ENCODE measurements around the gene OTULIN. TPM values are rescaled to one million over a fixed set of nuclear protein-coding genes. Genes with fewer than 3 reads are reported as not detected.

Gene OTULIN
- total RNA-seq, 3 donors from 2014 or later, result 46.4 to 64.8 (median 50.1) TPM

- no peak for ATAC-seq
- no peak overlapping the region for H3K4me3 Mint-ChIP-seq
- H3K36me3 Mint-ChIP-seq (ENCODE audit: insufficient read depth), result peaks cover 58% of the 10 kb centered on the region
- no peak for DNase-seq
- H3K9me3 Mint-ChIP-seq, result no peaks in the 10 kb centered on the region
- H3K4me1 Mint-ChIP-seq (ENCODE audit: low read depth), result peaks cover 38% of the 10 kb centered on the region
- no peaks in the 10 kb centered on the region for H3K27me3 Mint-ChIP-seq (ENCODE audit: low read depth)
Measured at GRCh38 chr5:14696851-14697250, 32.3 kb downstream of the OTULIN start.

GRCh38 chr5:14698495-14698894 lies 34.0 kb downstream of the OTULIN start:
- H3K4me1 Mint-ChIP-seq (ENCODE audit: low read depth), result peaks cover 54% of the 10 kb centered on the region
- H3K4me3 Mint-ChIP-seq, result no peak overlapping the region
- H3K36me3 Mint-ChIP-seq (ENCODE audit: insufficient read depth), result peaks cover 49% of the 10 kb centered on the region
- DNase-seq (no peak), ATAC-seq (peak in 1 of 2 donors; percentile 12)
- H3K9me3 Mint-ChIP-seq, result no peaks in the 10 kb centered on the region
- H3K27me3 Mint-ChIP-seq (ENCODE audit: low read depth), result no peaks in the 10 kb centered on the region

GRCh38 chr5:14699159-14699558 lies 34.6 kb downstream of the OTULIN start:
- H3K9me3 Mint-ChIP-seq, result no peaks in the 10 kb centered on the region
- H3K27me3 Mint-ChIP-seq (ENCODE audit: low read depth), result no peaks in the 10 kb centered on the region
- no peak overlapping the region for H3K4me3 Mint-ChIP-seq
- no peak for DNase-seq
- H3K4me1 Mint-ChIP-seq (ENCODE audit: low read depth), result peaks cover 60% of the 10 kb centered on the region
- ATAC-seq, result peak in 1 of 2 donors; percentile 33
- H3K36me3 Mint-ChIP-seq (ENCODE audit: insufficient read depth), result peaks cover 46% of the 10 kb centered on the region

DNA sequence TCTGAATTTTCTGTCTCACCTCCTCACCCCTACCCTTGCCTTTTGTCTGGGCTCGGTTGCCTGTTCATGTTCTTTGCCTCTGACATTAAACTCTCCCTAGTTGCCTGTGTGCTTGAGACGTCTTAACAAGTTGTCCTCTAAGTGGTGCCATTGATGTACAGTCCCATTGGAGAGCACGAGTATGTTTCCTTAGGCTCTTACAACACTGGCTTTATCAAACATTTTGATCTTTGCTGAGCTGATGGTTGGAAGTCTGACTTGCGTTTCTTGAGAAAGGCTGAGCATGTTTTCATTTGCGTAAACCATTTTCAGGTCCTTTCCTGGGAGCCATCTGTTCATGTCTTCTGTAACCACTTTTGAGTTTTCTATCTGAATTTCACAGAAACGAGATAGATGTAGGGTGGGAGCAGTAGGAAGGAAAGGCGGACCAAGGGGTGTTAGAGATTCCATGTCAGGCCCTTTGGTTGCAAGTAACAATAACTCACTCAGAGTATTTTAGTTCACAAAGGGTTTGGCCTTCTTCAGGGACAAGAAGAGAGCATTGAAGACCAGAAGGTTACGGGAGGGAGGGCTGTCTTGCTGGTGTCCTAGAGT lies 35.4 kb downstream of the OTULIN start:
- H3K4me1 Mint-ChIP-seq (ENCODE audit: low read depth), result peaks cover 67% of the 10 kb centered on the region
- no peak for DNase-seq
- no peaks in the 10 kb centered on the region for H3K9me3 Mint-ChIP-seq
- no peak overlapping the region for H3K4me3 Mint-ChIP-seq
- H3K36me3 Mint-ChIP-seq (ENCODE audit: insufficient read depth), result peaks cover 45% of the 10 kb centered on the region
- ATAC-seq, result no peak
- H3K27me3 Mint-ChIP-seq (ENCODE audit: low read depth), result no peaks in the 10 kb centered on the region

DNA sequence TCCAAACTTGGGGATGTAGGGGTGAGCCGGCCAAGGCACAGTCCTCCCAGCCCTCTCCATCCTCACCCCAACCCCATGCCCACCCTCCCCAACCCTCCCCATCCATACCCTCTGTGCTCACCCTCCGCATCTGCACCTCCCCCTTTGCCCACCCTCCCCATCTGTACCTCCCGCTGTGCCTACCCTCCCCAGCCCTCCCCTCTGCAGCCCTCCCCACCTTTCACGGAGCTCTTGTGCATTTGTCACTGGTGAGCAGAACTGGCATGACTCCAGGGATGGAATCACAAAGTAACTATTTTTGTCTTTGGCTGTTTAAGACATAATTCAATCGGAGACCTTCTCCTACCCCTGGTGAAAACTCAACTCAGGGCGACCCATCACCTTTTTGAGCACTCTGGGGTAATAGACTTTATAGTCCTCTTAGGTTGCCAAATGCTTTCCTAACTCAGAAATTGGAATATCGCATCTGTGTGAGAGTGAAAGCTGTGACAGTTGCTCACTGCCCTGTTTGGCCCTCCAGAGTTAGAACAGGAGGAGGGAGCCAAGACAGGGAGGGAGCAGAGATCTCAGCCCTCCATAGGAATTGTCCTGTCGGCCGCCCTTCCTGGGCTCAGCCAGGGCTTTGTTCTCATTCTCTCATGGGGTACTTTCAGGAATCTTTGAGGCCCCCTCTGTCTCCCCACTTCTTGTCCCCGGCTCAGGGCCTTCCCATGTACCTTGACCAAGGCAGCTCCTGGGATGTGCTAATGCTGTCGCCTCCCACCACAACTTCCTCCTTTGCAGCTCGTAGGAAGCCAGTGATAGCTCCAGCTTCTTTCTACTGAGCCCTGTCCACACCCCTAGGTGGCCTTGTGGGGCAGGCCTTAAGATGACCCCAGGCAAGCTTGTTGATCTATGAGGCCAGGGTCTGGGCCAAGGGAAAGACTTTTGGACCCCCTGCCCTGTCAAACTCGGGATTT lies 36.2 kb downstream of the OTULIN start:
- no peaks in the 10 kb centered on the region for H3K27me3 Mint-ChIP-seq (ENCODE audit: low read depth)
- peaks cover 75% of the 10 kb centered on the region for H3K4me1 Mint-ChIP-seq (ENCODE audit: low read depth)
- DNase-seq (no peak), ATAC-seq (no peak)
- H3K4me3 Mint-ChIP-seq, result no peak overlapping the region
- peaks cover 44% of the 10 kb centered on the region for H3K36me3 Mint-ChIP-seq (ENCODE audit: insufficient read depth)
- no peaks in the 10 kb centered on the region for H3K9me3 Mint-ChIP-seq

GRCh38 chr5:14701556-14701955 lies 37.0 kb downstream of the OTULIN start:
- DNase-seq, result no peak
- H3K9me3 Mint-ChIP-seq, result no peaks in the 10 kb centered on the region
- H3K4me3 Mint-ChIP-seq, result no peak overlapping the region
- H3K27me3 Mint-ChIP-seq (ENCODE audit: low read depth), result no peaks in the 10 kb centered on the region
- H3K36me3 Mint-ChIP-seq (ENCODE audit: insufficient read depth), result peaks cover 41% of the 10 kb centered on the region
- no peak for ATAC-seq
- H3K4me1 Mint-ChIP-seq (ENCODE audit: low read depth), result peaks cover 76% of the 10 kb centered on the region

GRCh38 chr5:14702238-14702839 lies 37.8 kb downstream of the OTULIN start:
- ATAC-seq (no peak), DNase-seq (no peak)
- Mint-ChIP-seq H3K9me3 (no peaks in the 10 kb centered on the region), H3K36me3 (ENCODE audit: insufficient read depth) (peaks cover 42% of the 10 kb centered on the region), H3K4me1 (ENCODE audit: low read depth) (peaks cover 83% of the 10 kb centered on the region), H3K27me3 (ENCODE audit: low read depth) (no peaks in the 10 kb centered on the region), H3K4me3 (no peak overlapping the region)

- Mint-ChIP-seq H3K4me3 (no peak overlapping the region), H3K27me3 (ENCODE audit: low read depth) (no peaks in the 10 kb centered on the region), H3K4me1 (ENCODE audit: low read depth) (peaks cover 93% of the 10 kb centered on the region), H3K36me3 (ENCODE audit: insufficient read depth) (peaks cover 42% of the 10 kb centered on the region), H3K9me3 (no peaks in the 10 kb centered on the region)
- no peak for DNase-seq
- ATAC-seq, result no peak
Measured at GRCh38 chr5:14705556-14705955, 41.0 kb downstream of the OTULIN start.

DNA sequence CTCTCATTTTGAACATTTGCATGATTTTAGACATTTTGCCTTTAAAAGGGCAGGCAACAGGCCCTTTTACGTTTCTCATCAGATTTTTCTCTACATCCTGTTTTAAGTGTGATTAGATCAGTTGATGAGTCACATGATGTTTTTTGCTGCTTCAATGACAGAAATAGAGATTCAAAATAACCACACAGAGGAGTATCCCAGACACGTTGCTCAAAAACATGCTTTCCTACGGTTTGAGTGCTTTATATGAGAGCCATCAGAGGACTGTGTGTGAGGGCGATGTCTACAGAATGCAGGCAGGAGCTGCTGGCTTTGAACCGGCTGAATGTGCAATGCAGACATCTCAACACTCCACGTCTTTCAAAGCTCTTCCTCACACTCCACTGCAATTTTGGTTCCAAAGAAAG lies 42.1 kb downstream of the OTULIN start:
- H3K4me1 Mint-ChIP-seq (ENCODE audit: low read depth), result peaks cover 84% of the 10 kb centered on the region
- H3K27me3 Mint-ChIP-seq (ENCODE audit: low read depth), result no peaks in the 10 kb centered on the region
- DNase-seq (no peak), ATAC-seq (peak; percentile 96 to 97)
- H3K36me3 Mint-ChIP-seq (ENCODE audit: insufficient read depth), result peaks cover 49% of the 10 kb centered on the region
- H3K9me3 Mint-ChIP-seq, result no peaks in the 10 kb centered on the region
- H3K4me3 Mint-ChIP-seq, result peak overlapping the region; percentile 78

- Mint-ChIP-seq H3K36me3 (ENCODE audit: insufficient read depth) (peaks cover 57% of the 10 kb centered on the region), H3K27me3 (ENCODE audit: low read depth) (no peaks in the 10 kb centered on the region), H3K9me3 (no peaks in the 10 kb centered on the region), H3K4me3 (no peak overlapping the region), H3K4me1 (ENCODE audit: low read depth) (peaks cover 72% of the 10 kb centered on the region)
- DNase-seq (no peak), ATAC-seq (no peak)
Measured at GRCh38 chr5:14707811-14708390, 43.4 kb downstream of the OTULIN start.

- Mint-ChIP-seq H3K9me3 (no peaks in the 10 kb centered on the region), H3K4me1 (ENCODE audit: low read depth) (peaks cover 65% of the 10 kb centered on the region), H3K4me3 (no peak overlapping the region), H3K36me3 (ENCODE audit: insufficient read depth) (peaks cover 56% of the 10 kb centered on the region), H3K27me3 (ENCODE audit: low read depth) (no peaks in the 10 kb centered on the region)
- DNase-seq (no peak), ATAC-seq (no peak)
Measured at GRCh38 chr5:14708551-14708950, 44.0 kb downstream of the OTULIN start.

GRCh38 chr5:14710313-14710994 lies 45.9 kb downstream of the OTULIN start:
- Mint-ChIP-seq H3K36me3 (ENCODE audit: insufficient read depth) (peaks cover 62% of the 10 kb centered on the region), H3K4me1 (ENCODE audit: low read depth) (peaks cover 47% of the 10 kb centered on the region), H3K9me3 (no peaks in the 10 kb centered on the region), H3K4me3 (no peak overlapping the region), H3K27me3 (ENCODE audit: low read depth) (no peaks in the 10 kb centered on the region)
- DNase-seq (no peak), ATAC-seq (no peak)

- Mint-ChIP-seq H3K4me1 (ENCODE audit: low read depth) (peaks cover 30% of the 10 kb centered on the region), H3K4me3 (no peak overlapping the region), H3K36me3 (ENCODE audit: insufficient read depth) (peaks cover 59% of the 10 kb centered on the region), H3K27me3 (ENCODE audit: low read depth) (no peaks in the 10 kb centered on the region), H3K9me3 (no peaks in the 10 kb centered on the region)
- DNase-seq, result no peak
- no peak for ATAC-seq
Measured at GRCh38 chr5:14712131-14712530, 47.6 kb downstream of the OTULIN start.

DNA sequence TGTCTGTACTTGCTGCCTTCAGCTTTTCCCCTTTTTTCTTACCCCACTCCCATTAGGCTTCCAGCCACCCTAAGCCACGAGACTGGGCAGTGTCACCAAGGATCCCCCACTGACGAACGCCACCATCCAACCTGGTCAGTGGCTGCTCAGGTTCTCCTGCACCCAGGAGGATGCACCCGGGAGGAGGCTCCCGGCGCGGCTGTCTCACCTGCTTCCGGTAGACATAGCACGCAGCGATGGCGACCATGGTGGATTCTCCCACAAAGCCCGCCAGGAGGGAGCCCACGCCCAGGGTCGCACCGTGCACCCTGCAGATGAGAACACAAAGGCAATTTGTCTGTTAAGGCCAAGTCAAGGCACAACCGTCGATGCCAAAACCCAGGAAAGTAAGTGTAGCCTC lies 48.1 kb downstream of the OTULIN start:
- DNase-seq (no peak), ATAC-seq (no peak)
- Mint-ChIP-seq H3K9me3 (no peaks in the 10 kb centered on the region), H3K27me3 (ENCODE audit: low read depth) (no peaks in the 10 kb centered on the region), H3K4me3 (no peak overlapping the region), H3K36me3 (ENCODE audit: insufficient read depth) (peaks cover 59% of the 10 kb centered on the region), H3K4me1 (ENCODE audit: low read depth) (peaks cover 25% of the 10 kb centered on the region)

Data from activated T-cell treated with anti-CD3 and anti-CD28 coated beads, Interleukin-2, amount 50 U/mL, for 4 hours (primary cell).